ENCODE data around the gene PIWIL1.

The PIWIL1 gene

GRCh38 chr12:130338794-130339601 lies 1.3 kb downstream of the PIWIL1 start:
- Histone ChIP-seq H3K36me3 (ENCODE audit: control insufficient read depth in 1 of 2, insufficient read depth in 2 of 2, low read length in 2 of 2) (no peaks in the 10 kb centered on the region), H3K4me3 (ENCODE audit: low read depth in 1 of 2, low read length in 2 of 2) (no peak overlapping the region), H3K27ac (ENCODE audit: low read length) (no peak overlapping the region), H3K27me3 (ENCODE audit: low read depth, low read length) (peaks cover 11% of the 10 kb centered on the region), H3K4me1 (ENCODE audit: control insufficient read depth in 1 of 2, insufficient read depth in 2 of 2, low read length in 2 of 2) (no peaks in the 10 kb centered on the region), H3K9me3 (ENCODE audit: control insufficient read depth in 1 of 2, low read length in 2 of 2) (no peaks in the 10 kb centered on the region)

- H3K4me1 ChIP-seq (ENCODE audit: control insufficient read depth in 1 of 2, insufficient read depth in 2 of 2, low read length in 2 of 2): no peaks in the 10 kb centered on the region
- H3K9me3 ChIP-seq (ENCODE audit: control insufficient read depth in 1 of 2, low read length in 2 of 2): no peaks in the 10 kb centered on the region
- H3K27ac ChIP-seq (ENCODE audit: low read length): no peak overlapping the region
- no peaks in the 10 kb centered on the region for H3K36me3 ChIP-seq (ENCODE audit: control insufficient read depth in 1 of 2, insufficient read depth in 2 of 2, low read length in 2 of 2)
- peaks cover 11% of the 10 kb centered on the region for H3K27me3 ChIP-seq (ENCODE audit: low read depth, low read length)
- no peak overlapping the region for H3K4me3 ChIP-seq (ENCODE audit: low read depth in 1 of 2, low read length in 2 of 2)
These were observed 2.3 kb downstream of the PIWIL1 start for GRCh38 chr12:130339951-130340350.

- Histone ChIP-seq H3K4me1 (ENCODE audit: control insufficient read depth in 1 of 2, insufficient read depth in 2 of 2, low read length in 2 of 2) (no peaks in the 10 kb centered on the region), H3K27me3 (ENCODE audit: low read depth, low read length) (peaks cover 11% of the 10 kb centered on the region), H3K36me3 (ENCODE audit: control insufficient read depth in 1 of 2, insufficient read depth in 2 of 2, low read length in 2 of 2) (no peaks in the 10 kb centered on the region), H3K27ac (ENCODE audit: low read length) (no peak overlapping the region), H3K9me3 (ENCODE audit: control insufficient read depth in 1 of 2, low read length in 2 of 2) (no peaks in the 10 kb centered on the region), H3K4me3 (ENCODE audit: low read depth in 1 of 2, low read length in 2 of 2) (no peak overlapping the region)
These were observed 4.8 kb downstream of the PIWIL1 start for GRCh38 chr12:130342442-130342841.

- Histone ChIP-seq H3K4me3 (ENCODE audit: low read depth in 1 of 2, low read length in 2 of 2) (no peak overlapping the region), H3K27me3 (ENCODE audit: low read depth, low read length) (peaks cover 11% of the 10 kb centered on the region), H3K9me3 (ENCODE audit: control insufficient read depth in 1 of 2, low read length in 2 of 2) (no peaks in the 10 kb centered on the region), H3K36me3 (ENCODE audit: control insufficient read depth in 1 of 2, insufficient read depth in 2 of 2, low read length in 2 of 2) (no peaks in the 10 kb centered on the region), H3K4me1 (ENCODE audit: control insufficient read depth in 1 of 2, insufficient read depth in 2 of 2, low read length in 2 of 2) (no peaks in the 10 kb centered on the region), H3K27ac (ENCODE audit: low read length) (no peak overlapping the region)
These were observed 5.2 kb downstream of the PIWIL1 start for GRCh38 chr12:130342842-130343241.

GRCh38 chr12:130344529-130344928 lies 6.8 kb downstream of the PIWIL1 start:
- Histone ChIP-seq H3K36me3 (ENCODE audit: control insufficient read depth in 1 of 2, insufficient read depth in 2 of 2, low read length in 2 of 2) (no peaks in the 10 kb centered on the region), H3K27ac (ENCODE audit: low read length) (no peak overlapping the region), H3K4me3 (ENCODE audit: low read depth in 1 of 2, low read length in 2 of 2) (no peak overlapping the region), H3K9me3 (ENCODE audit: control insufficient read depth in 1 of 2, low read length in 2 of 2) (no peaks in the 10 kb centered on the region), H3K27me3 (ENCODE audit: low read depth, low read length) (peaks cover 8% of the 10 kb centered on the region), H3K4me1 (ENCODE audit: control insufficient read depth in 1 of 2, insufficient read depth in 2 of 2, low read length in 2 of 2) (no peaks in the 10 kb centered on the region)

GRCh38 chr12:130345292-130345691 lies 7.6 kb downstream of the PIWIL1 start:
- Histone ChIP-seq H3K36me3 (ENCODE audit: control insufficient read depth in 1 of 2, insufficient read depth in 2 of 2, low read length in 2 of 2) (no peaks in the 10 kb centered on the region), H3K4me1 (ENCODE audit: control insufficient read depth in 1 of 2, insufficient read depth in 2 of 2, low read length in 2 of 2) (no peaks in the 10 kb centered on the region), H3K27ac (ENCODE audit: low read length) (no peak overlapping the region), H3K9me3 (ENCODE audit: control insufficient read depth in 1 of 2, low read length in 2 of 2) (no peaks in the 10 kb centered on the region), H3K4me3 (ENCODE audit: low read depth in 1 of 2, low read length in 2 of 2) (no peak overlapping the region), H3K27me3 (ENCODE audit: low read depth, low read length) (peaks cover under 1% of the 10 kb centered on the region)

- no peak overlapping the region for H3K4me3 ChIP-seq (ENCODE audit: low read depth in 1 of 2, low read length in 2 of 2)
- no peaks in the 10 kb centered on the region for H3K36me3 ChIP-seq (ENCODE audit: control insufficient read depth in 1 of 2, insufficient read depth in 2 of 2, low read length in 2 of 2)
- H3K4me1 ChIP-seq (ENCODE audit: control insufficient read depth in 1 of 2, insufficient read depth in 2 of 2, low read length in 2 of 2): no peaks in the 10 kb centered on the region
- H3K9me3 ChIP-seq (ENCODE audit: control insufficient read depth in 1 of 2, low read length in 2 of 2): no peaks in the 10 kb centered on the region
- no peaks in the 10 kb centered on the region for H3K27me3 ChIP-seq (ENCODE audit: low read depth, low read length)
- no peak overlapping the region for H3K27ac ChIP-seq (ENCODE audit: low read length)
These were observed 9.9 kb downstream of the PIWIL1 start for GRCh38 chr12:130347588-130347987.

- no peak overlapping the region for H3K27ac ChIP-seq (ENCODE audit: low read length)
- H3K4me3 ChIP-seq (ENCODE audit: low read depth in 1 of 2, low read length in 2 of 2): no peak overlapping the region
- H3K9me3 ChIP-seq (ENCODE audit: control insufficient read depth in 1 of 2, low read length in 2 of 2): no peaks in the 10 kb centered on the region
- H3K4me1 ChIP-seq (ENCODE audit: control insufficient read depth in 1 of 2, insufficient read depth in 2 of 2, low read length in 2 of 2): no peaks in the 10 kb centered on the region
- no peaks in the 10 kb centered on the region for H3K27me3 ChIP-seq (ENCODE audit: low read depth, low read length)
- H3K36me3 ChIP-seq (ENCODE audit: control insufficient read depth in 1 of 2, insufficient read depth in 2 of 2, low read length in 2 of 2): no peaks in the 10 kb centered on the region
These were observed 13.0 kb downstream of the PIWIL1 start for GRCh38 chr12:130350715-130351114.

- Histone ChIP-seq H3K36me3 (ENCODE audit: control insufficient read depth in 1 of 2, insufficient read depth in 2 of 2, low read length in 2 of 2) (no peaks in the 10 kb centered on the region), H3K27ac (ENCODE audit: low read length) (no peak overlapping the region), H3K4me3 (ENCODE audit: low read depth in 1 of 2, low read length in 2 of 2) (no peak overlapping the region), H3K9me3 (ENCODE audit: control insufficient read depth in 1 of 2, low read length in 2 of 2) (no peaks in the 10 kb centered on the region), H3K4me1 (ENCODE audit: control insufficient read depth in 1 of 2, insufficient read depth in 2 of 2, low read length in 2 of 2) (no peaks in the 10 kb centered on the region), H3K27me3 (ENCODE audit: low read depth, low read length) (no peaks in the 10 kb centered on the region)
These were observed 13.6 kb downstream of the PIWIL1 start for GRCh38 chr12:130351326-130351725.

GRCh38 chr12:130353081-130353480 lies 15.4 kb downstream of the PIWIL1 start:
- no peaks in the 10 kb centered on the region for H3K9me3 ChIP-seq (ENCODE audit: control insufficient read depth in 1 of 2, low read length in 2 of 2)
- H3K27me3 ChIP-seq (ENCODE audit: low read depth, low read length): no peaks in the 10 kb centered on the region
- H3K4me1 ChIP-seq (ENCODE audit: control insufficient read depth in 1 of 2, insufficient read depth in 2 of 2, low read length in 2 of 2): no peaks in the 10 kb centered on the region
- H3K27ac ChIP-seq (ENCODE audit: low read length): no peak overlapping the region
- no peaks in the 10 kb centered on the region for H3K36me3 ChIP-seq (ENCODE audit: control insufficient read depth in 1 of 2, insufficient read depth in 2 of 2, low read length in 2 of 2)
- no peak overlapping the region for H3K4me3 ChIP-seq (ENCODE audit: low read depth in 1 of 2, low read length in 2 of 2)

- H3K27me3 ChIP-seq (ENCODE audit: low read depth, low read length): no peaks in the 10 kb centered on the region
- H3K36me3 ChIP-seq (ENCODE audit: control insufficient read depth in 1 of 2, insufficient read depth in 2 of 2, low read length in 2 of 2): no peaks in the 10 kb centered on the region
- no peaks in the 10 kb centered on the region for H3K9me3 ChIP-seq (ENCODE audit: control insufficient read depth in 1 of 2, low read length in 2 of 2)
- H3K4me1 ChIP-seq (ENCODE audit: control insufficient read depth in 1 of 2, insufficient read depth in 2 of 2, low read length in 2 of 2): no peaks in the 10 kb centered on the region
- H3K27ac ChIP-seq (ENCODE audit: low read length): no peak overlapping the region
- no peak overlapping the region for H3K4me3 ChIP-seq (ENCODE audit: low read depth in 1 of 2, low read length in 2 of 2)
These were observed 16.7 kb downstream of the PIWIL1 start for GRCh38 chr12:130354407-130354806.

- Histone ChIP-seq H3K4me3 (ENCODE audit: low read depth in 1 of 2, low read length in 2 of 2) (no peak overlapping the region), H3K9me3 (ENCODE audit: control insufficient read depth in 1 of 2, low read length in 2 of 2) (no peaks in the 10 kb centered on the region), H3K36me3 (ENCODE audit: control insufficient read depth in 1 of 2, insufficient read depth in 2 of 2, low read length in 2 of 2) (no peaks in the 10 kb centered on the region), H3K27me3 (ENCODE audit: low read depth, low read length) (no peaks in the 10 kb centered on the region), H3K27ac (ENCODE audit: low read length) (no peak overlapping the region), H3K4me1 (ENCODE audit: control insufficient read depth in 1 of 2, insufficient read depth in 2 of 2, low read length in 2 of 2) (no peaks in the 10 kb centered on the region)
These were observed 18.5 kb downstream of the PIWIL1 start for GRCh38 chr12:130356222-130356621.
